AG09319 (cell line): ENCODE results near the gene PLXDC2.

Experiments used
- DNase-seq: peaks from one replicate; pipeline ENCODE4 v3.0.0-alpha.2; 2010; ENCODE audit warnings: low read depth; ENCODE audit errors: extremely low read depth
- CTCF ChIP-seq: IDR thresholded peaks from 2 replicates; pipeline ENCODE4 v1.5.1; 2011; ENCODE audit warnings: low read depth, mild to moderate bottlenecking, inconsistent platforms, low read length, moderate library complexity

The PLXDC2 gene

GRCh38 chr10:19815036-19815730 lies 1.0 kb upstream of the PLXDC2 start:
- DNase-seq, result no peak
- no peak for TF ChIP-seq CTCF

DNA sequence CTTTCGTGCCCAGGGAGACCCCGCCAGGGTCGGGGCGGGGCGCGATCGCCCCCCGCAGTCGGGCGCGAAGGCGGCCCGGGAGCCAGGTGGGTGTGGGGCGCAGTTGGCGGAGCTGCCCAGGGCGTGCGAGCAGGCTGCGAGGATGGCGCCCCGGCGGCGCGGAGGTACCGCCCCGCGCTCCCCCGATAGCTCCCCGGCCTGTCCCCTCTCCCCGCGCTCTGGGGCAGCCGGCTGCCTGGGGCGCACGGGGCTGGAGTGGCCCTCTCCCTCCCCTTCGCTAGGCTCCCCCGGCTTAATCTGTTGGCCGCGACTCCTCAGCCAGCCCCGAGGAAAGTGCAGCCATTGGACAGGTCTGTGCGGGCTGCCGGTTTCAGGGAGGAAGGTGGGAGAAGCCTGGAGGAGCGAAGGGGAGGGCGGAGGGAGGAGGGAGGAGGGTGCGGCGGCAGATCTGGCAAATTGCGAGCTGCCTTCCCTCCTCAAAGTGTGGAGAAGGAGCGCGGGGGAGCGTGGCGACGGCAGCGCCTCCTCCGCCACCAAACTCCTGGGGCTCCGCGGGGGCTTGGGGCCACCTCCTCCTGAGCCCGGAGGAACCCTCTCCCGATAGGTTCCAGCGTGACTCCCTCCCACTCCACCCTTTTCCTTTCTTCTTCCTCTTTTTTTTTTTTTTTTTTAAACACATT lies 361 bp upstream of the PLXDC2 start:
- no peak for DNase-seq
- no peak for TF ChIP-seq CTCF

GRCh38 chr10:19817231-19817933 lies 1.1 kb downstream of the PLXDC2 start:
- no peak for DNase-seq
- TF ChIP-seq CTCF, result no peak

- no peak for TF ChIP-seq CTCF
- DNase-seq, result no peak
These were observed 2.6 kb downstream of the PLXDC2 start for GRCh38 chr10:19818876-19819275.

- peak; percentile 76 for TF ChIP-seq CTCF
- no peak for DNase-seq
These were observed 3.3 kb downstream of the PLXDC2 start for GRCh38 chr10:19819419-19820033.

DNA sequence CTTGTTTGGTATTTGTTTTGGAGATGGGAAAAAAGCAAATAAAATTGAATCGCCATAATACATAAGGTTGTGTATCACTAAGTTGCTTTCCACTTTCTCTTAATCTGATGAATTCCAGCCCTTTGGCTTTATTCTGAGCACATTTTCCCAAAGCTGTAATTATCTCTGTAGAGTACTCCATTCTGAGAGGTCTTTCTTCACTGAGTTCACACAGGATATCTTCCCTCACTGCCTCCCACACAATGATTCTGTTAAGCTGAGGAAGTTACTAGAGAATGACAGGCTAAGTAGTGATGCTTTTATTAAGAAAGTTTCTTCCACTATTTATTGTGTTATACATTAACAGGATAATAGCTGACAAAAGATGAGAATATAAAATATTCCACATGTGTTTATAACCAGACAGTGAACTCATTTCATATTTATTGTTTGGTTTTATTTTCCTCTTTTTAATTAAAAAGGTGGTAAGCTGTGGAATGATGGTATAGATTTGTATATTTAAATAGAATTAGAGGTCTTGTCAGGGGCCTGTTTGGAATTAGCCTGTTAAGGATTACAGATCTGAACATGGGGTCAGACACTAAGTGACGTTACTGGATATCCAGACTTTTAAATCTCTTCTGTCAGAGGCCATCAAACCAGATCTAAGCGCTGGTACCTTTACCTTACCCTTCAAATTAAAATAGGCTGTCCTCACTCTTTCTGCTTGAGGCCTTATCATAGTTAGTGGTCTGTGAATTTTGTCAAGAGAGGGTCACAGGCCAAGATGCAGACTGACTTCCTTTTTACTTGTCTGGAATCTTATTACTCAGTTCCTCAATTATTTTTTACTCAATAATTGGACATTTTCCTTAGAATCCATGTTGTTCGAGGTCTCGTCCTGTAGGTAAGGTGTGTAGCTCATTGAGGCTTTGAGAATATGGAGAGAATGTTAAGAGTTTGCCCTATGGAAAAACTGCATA lies 8.4 kb downstream of the PLXDC2 start:
- TF ChIP-seq CTCF, result no peak
- no peak for DNase-seq
